Gastrocnemius medialis (tissue), 4 donors: ENCODE results near the gene COPS9. TPM values are rescaled to one million over a fixed set of nuclear protein-coding genes. Genes with fewer than 3 reads are reported as not detected.

Experiments
- ATAC-seq, 2 donors: fragments of 150-250 bp; one replicate each; pipeline ENCODE4 v1.9.1; 2016
- DNase-seq, 2 donors: peaks; one replicate each; pipeline ENCODE4 v3.0.0-alpha.2; 2019
- H3K27ac ChIP-seq, 4 donors: fragments of 200-600 bp; sonication (generic); 1 replicate in 1 of 4; 2 replicates in 3 of 4; pipeline ENCODE4 v1.5.1; 2016 to 2018; ENCODE audit warnings: mild to moderate bottlenecking in 2 of 4, moderate library complexity in 1 of 4
- H3K27me3 ChIP-seq, 3 donors: fragments of 200-600 bp; sonication (generic) in 2 of 3; 1 replicate in 1 of 3; 2 replicates in 2 of 3; pipeline versions ENCODE4 v1.5.1 to v1.6.0; 2016 to 2019; ENCODE audit warnings: mild to moderate bottlenecking in 1 of 3, moderate library complexity in 1 of 3
- H3K36me3 ChIP-seq, 2 donors: fragments of 200-600 bp; sonication (generic) in 1 of 2; one replicate each; pipeline ENCODE4 v1.5.1; 2017 to 2018
- H3K4me1 ChIP-seq, 2 donors: fragments of 200-600 bp; sonication (generic) in 1 of 2; one replicate each; pipeline ENCODE4 v1.5.1; 2016 to 2017; ENCODE audit warnings: mild to moderate bottlenecking in 2 of 2
- H3K4me3 ChIP-seq, 4 donors: fragments of 200-600 bp; sonication (generic) in 3 of 4; 1 replicate in 1 of 4; 2 replicates in 3 of 4; pipeline ENCODE4 v1.5.1; 2016 to 2019; ENCODE audit warnings: mild to moderate bottlenecking in 2 of 4
- H3K9me3 ChIP-seq, 3 donors: fragments of 200-600 bp; sonication (generic) in 2 of 3; 1 replicate in 1 of 3; 2 replicates in 2 of 3; pipeline ENCODE4 v1.5.1; 2016 to 2019
- CTCF ChIP-seq, 5 experiments: fragments of 450-650 bp in 3 of 5; fragments of 200-600 bp in 2 of 5; sonication (generic) in 2 of 5; IDR thresholded peaks in 4 of 5; conservative IDR thresholded peaks in 1 of 5; 1 replicate in 4 of 5; 2 replicates in 1 of 5; pipeline ENCODE4 v1.5.1; 2016 to 2019; ENCODE audit warnings: antibody characterized with exemption in 5 of 5, mild to moderate bottlenecking in 3 of 5, moderate library complexity in 3 of 5
- POLR2A ChIP-seq, 2 donors: fragments of 450-650 bp; IDR thresholded peaks; one replicate each; pipeline ENCODE4 v1.6.1; 2017; ENCODE audit warnings: antibody characterized with exemption in 2 of 2, mild to moderate bottlenecking in 2 of 2, moderate library complexity in 2 of 2
- in situ Hi-C, 4 donors: fragments of 200-750 bp; cut with MboI; loops; one replicate each; pipeline versions ENCODE4 v1.15.0 to v1.8.0; 2017; ENCODE audit warnings: low sequenced_read_pairs in 4 of 4
- intact Hi-C: fragments of 100-400 bp; cut with DNase I; formaldehyde crosslinking; loops from one replicate; pipeline ENCODE4 v1.15.1; 2023; ENCODE audit warnings: low total_unique reads
- total RNA-seq, 4 donors: library from RNA; depleted of rRNA; stranded (reverse); fragments of >200 nt; gene quantifications; one replicate each; pipeline versions ENCODE4 v1.1.0 to v1.2.3, GENCODE V29; 2016

COPS9 gene
- total RNA-seq, 4 donors from 2014 or later: 163 to 219 (median 193) TPM

GRCh38 chr2:240130393-240131195, 5.5 kb downstream of the COPS9 start:
- DNase-seq (no peak), ATAC-seq (no peak)
- intact Hi-C loops: loop anchor here (10.0 kb wide), 1 partner anchor 304 kb away; the partner anchor contains the start of gene GPC1
- peaks cover 0 to 38% of the 10 kb centered on the region in 2 donors for H3K36me3 ChIP-seq
- peaks cover 26 to 36% of the 10 kb centered on the region in 2 donors for H3K4me1 ChIP-seq
- in situ Hi-C loops: loop anchor here in 1 of 4 donors (25.0 kb wide), 1 partner anchor 1093 kb away; no protein-coding TSS in a partner anchor
- TF ChIP-seq CTCF (IDR thresholded peaks at IDR 0.05 in 4 of 5, conservative IDR thresholded peaks at IDR 0.05 in 1 of 5) (no peak), POLR2A (IDR thresholded peaks at IDR 0.05) (no peak)
- no peaks in the 10 kb centered on the region for H3K27me3 ChIP-seq
- no peaks in the 10 kb centered on the region for H3K9me3 ChIP-seq
- no peak overlapping the region for H3K4me3 ChIP-seq
- H3K27ac ChIP-seq: no peak overlapping the region

GRCh38 chr2:240129731-240130392, 6.2 kb downstream of the COPS9 start:
- in situ Hi-C loops: loop anchor here in 1 of 4 donors (25.0 kb wide), 1 partner anchor 1093 kb away; no protein-coding TSS in a partner anchor
- ATAC-seq: no peak
- peaks cover 0 to 38% of the 10 kb centered on the region in 2 donors for H3K36me3 ChIP-seq
- H3K27ac ChIP-seq: no peak overlapping the region
- no peak overlapping the region for H3K4me3 ChIP-seq
- DNase-seq: no peak
- peaks cover 19 to 29% of the 10 kb centered on the region in 2 donors for H3K4me1 ChIP-seq
- no peaks in the 10 kb centered on the region for H3K27me3 ChIP-seq
- TF ChIP-seq POLR2A (IDR thresholded peaks at IDR 0.05) (no peak), CTCF (IDR thresholded peaks at IDR 0.05 in 4 of 5, conservative IDR thresholded peaks at IDR 0.05 in 1 of 5) (no peak)
- H3K9me3 ChIP-seq: no peaks in the 10 kb centered on the region
- intact Hi-C loops: loop anchor here (10.0 kb wide), 1 partner anchor 305 kb away; the partner anchor contains the start of gene GPC1

GRCh38 chr2:240129311-240129710, 6.8 kb downstream of the COPS9 start:
- intact Hi-C loops (no loop called here), in situ Hi-C loops (loop anchor here in 1 of 4 donors (25.0 kb wide), 1 partner anchor 1092 kb away; no protein-coding TSS in a partner anchor)
- no peak for TF ChIP-seq POLR2A (IDR thresholded peaks at IDR 0.05)
- no peak for TF ChIP-seq CTCF (IDR thresholded peaks at IDR 0.05 in 4 of 5, conservative IDR thresholded peaks at IDR 0.05 in 1 of 5)
- no peak overlapping the region for H3K4me3 ChIP-seq
- ATAC-seq (no peak), DNase-seq (no peak)
- H3K27ac ChIP-seq: peak overlapping the region in 2 of 4 donors; percentile 63 to 79
- H3K36me3 ChIP-seq: peaks cover 0 to 38% of the 10 kb centered on the region in 2 donors
- H3K4me1 ChIP-seq: peaks cover 13 to 24% of the 10 kb centered on the region in 2 donors
- no peaks in the 10 kb centered on the region for H3K9me3 ChIP-seq
- no peaks in the 10 kb centered on the region for H3K27me3 ChIP-seq

GRCh38 chr2:240128608-240129145, 7.4 kb downstream of the COPS9 start:
- in situ Hi-C loops: loop anchor here in 1 of 4 donors (25.0 kb wide), 1 partner anchor 1091 kb away; no protein-coding TSS in a partner anchor
- Histone ChIP-seq H3K27me3 (no peaks in the 10 kb centered on the region), H3K36me3 (peaks cover 0 to 37% of the 10 kb centered on the region in 2 donors), H3K27ac (peak overlapping the region; percentile 49 to 79 (median 69)), H3K9me3 (no peaks in the 10 kb centered on the region), H3K4me1 (peaks cover 12 to 23% of the 10 kb centered on the region in 2 donors), H3K4me3 (no peak overlapping the region)
- ATAC-seq: peak; percentile 81 to 91
- intact Hi-C loops: no loop called here
- peak; percentile 64 to 80 for DNase-seq
- TF ChIP-seq CTCF (IDR thresholded peaks at IDR 0.05 in 4 of 5, conservative IDR thresholded peaks at IDR 0.05 in 1 of 5): no peak
- no peak for TF ChIP-seq POLR2A (IDR thresholded peaks at IDR 0.05)
